Measurements from ENCODE around the gene SYNPO.
A peak's percentile ranks its signal among the peaks of the same experiment; 100 is the strongest.

Gene SYNPO

GRCh38 chr5:150656191-150657132, 16.0 kb downstream of the SYNPO start:
- H3K27me3 ChIP-seq (replicated peaks) = peaks cover 3% of the 10 kb centered on the region
- in situ Hi-C loops (cut with HindIII; ENCODE audit: low pct_ligation_motif_present, low sequenced_read_pairs) = loop anchor here (25.0 kb wide), 1 partner anchor 94 kb away; no protein-coding TSS in a partner anchor
- no peak overlapping the region for H3K27ac ChIP-seq
- DNase-seq = no peak
- peak; percentile 61 for TF ChIP-seq CTCF (IDR thresholded peaks at IDR 0.05; ENCODE audit: low read depth, low read length, missing control alignments)
- peaks cover 4% of the 10 kb centered on the region for H3K36me3 ChIP-seq (replicated peaks)
- peak overlapping the region; percentile 54 for H3K4me3 ChIP-seq (ENCODE audit: low read depth, low read length)

- in situ Hi-C loops (cut with HindIII; ENCODE audit: low pct_ligation_motif_present, low sequenced_read_pairs) = loop anchor here (25.0 kb wide), 1 partner anchor 96 kb away; no protein-coding TSS in a partner anchor
- Histone ChIP-seq H3K36me3 (replicated peaks) (no peaks in the 10 kb centered on the region), H3K27me3 (replicated peaks) (peaks cover 6% of the 10 kb centered on the region), H3K4me3 (ENCODE audit: low read depth, low read length) (no peak overlapping the region), H3K27ac (no peak overlapping the region)
- no peak for TF ChIP-seq CTCF (IDR thresholded peaks at IDR 0.05; ENCODE audit: low read depth, low read length, missing control alignments)
- DNase-seq = no peak
Observed at GRCh38 chr5:150658121-150658520, 17.7 kb downstream of the SYNPO start.

GRCh38 chr5:150658699-150659265, 18.3 kb downstream of the SYNPO start:
- Histone ChIP-seq H3K4me3 (ENCODE audit: low read depth, low read length) (no peak overlapping the region), H3K27me3 (replicated peaks) (peaks cover 6% of the 10 kb centered on the region), H3K36me3 (replicated peaks) (no peaks in the 10 kb centered on the region), H3K27ac (no peak overlapping the region)
- in situ Hi-C loops (cut with HindIII; ENCODE audit: low pct_ligation_motif_present, low sequenced_read_pairs) = loop anchor here (25.0 kb wide), 1 partner anchor 96 kb away; no protein-coding TSS in a partner anchor
- DNase-seq = no peak
- TF ChIP-seq CTCF (IDR thresholded peaks at IDR 0.05; ENCODE audit: low read depth, low read length, missing control alignments) = no peak

- Histone ChIP-seq H3K27ac (no peak overlapping the region), H3K4me3 (ENCODE audit: low read depth, low read length) (no peak overlapping the region), H3K36me3 (replicated peaks) (no peaks in the 10 kb centered on the region), H3K27me3 (replicated peaks) (peaks cover 6% of the 10 kb centered on the region)
- in situ Hi-C loops (cut with HindIII; ENCODE audit: low pct_ligation_motif_present, low sequenced_read_pairs) = loop anchor here (25.0 kb wide), 1 partner anchor 97 kb away; no protein-coding TSS in a partner anchor
- no peak for DNase-seq
- no peak for TF ChIP-seq CTCF (IDR thresholded peaks at IDR 0.05; ENCODE audit: low read depth, low read length, missing control alignments)
Observed at GRCh38 chr5:150659360-150660107, 19.1 kb downstream of the SYNPO start.

- no peaks in the 10 kb centered on the region for H3K36me3 ChIP-seq (replicated peaks)
- H3K4me3 ChIP-seq (ENCODE audit: low read depth, low read length) = no peak overlapping the region
- no peak for DNase-seq
- H3K27me3 ChIP-seq (replicated peaks) = peaks cover 6% of the 10 kb centered on the region
- H3K27ac ChIP-seq = no peak overlapping the region
- in situ Hi-C loops (cut with HindIII; ENCODE audit: low pct_ligation_motif_present, low sequenced_read_pairs) = loop anchor here (25.0 kb wide), 1 partner anchor 98 kb away; no protein-coding TSS in a partner anchor
- no peak for TF ChIP-seq CTCF (IDR thresholded peaks at IDR 0.05; ENCODE audit: low read depth, low read length, missing control alignments)
Observed at GRCh38 chr5:150660108-150660831, 19.8 kb downstream of the SYNPO start.
